GM06990 (cell line): ENCODE measurements around the gene SPC24.

Source experiments
- DNase-seq: peaks from one replicate; pipeline ENCODE4 v3.0.0-alpha.2; 2011; ENCODE audit not compliant: insufficient read length; ENCODE audit errors: extremely low read depth
- H3K27me3 ChIP-seq: replicated peaks from 2 replicates; pipeline ENCODE4 v1.6.0; 2011; ENCODE audit warnings: low read length; ENCODE audit not compliant: control insufficient read depth, insufficient read depth
- H3K36me3 ChIP-seq: 2 replicates; pipeline ENCODE4 v1.5.1; 2011; ENCODE audit warnings: low read length; ENCODE audit not compliant: control insufficient read depth, insufficient read depth
- H3K4me3 ChIP-seq: replicated peaks from 2 replicates; pipeline ENCODE4 v1.5.1; 2011; ENCODE audit warnings: low read depth, mild to moderate bottlenecking, control low read depth, low read length
- TF ChIP-seq, protein P1 (sequence below): IDR thresholded peaks from 2 replicates; pipeline ENCODE4 v1.5.1; 2011; ENCODE audit warnings: low read length, control low read depth, mild to moderate bottlenecking, inconsistent platforms; ENCODE audit not compliant: insufficient read depth, poor library complexity, severe bottlenecking

SPC24 gene

GRCh38 chr19:11152318-11153062 is 3.1 kb downstream of the SPC24 start:
- DNase-seq: no peak
- peaks cover 6% of the 10 kb centered on the region for H3K36me3 ChIP-seq
- no peaks in the 10 kb centered on the region for H3K27me3 ChIP-seq
- TF ChIP-seq, protein P1, sequence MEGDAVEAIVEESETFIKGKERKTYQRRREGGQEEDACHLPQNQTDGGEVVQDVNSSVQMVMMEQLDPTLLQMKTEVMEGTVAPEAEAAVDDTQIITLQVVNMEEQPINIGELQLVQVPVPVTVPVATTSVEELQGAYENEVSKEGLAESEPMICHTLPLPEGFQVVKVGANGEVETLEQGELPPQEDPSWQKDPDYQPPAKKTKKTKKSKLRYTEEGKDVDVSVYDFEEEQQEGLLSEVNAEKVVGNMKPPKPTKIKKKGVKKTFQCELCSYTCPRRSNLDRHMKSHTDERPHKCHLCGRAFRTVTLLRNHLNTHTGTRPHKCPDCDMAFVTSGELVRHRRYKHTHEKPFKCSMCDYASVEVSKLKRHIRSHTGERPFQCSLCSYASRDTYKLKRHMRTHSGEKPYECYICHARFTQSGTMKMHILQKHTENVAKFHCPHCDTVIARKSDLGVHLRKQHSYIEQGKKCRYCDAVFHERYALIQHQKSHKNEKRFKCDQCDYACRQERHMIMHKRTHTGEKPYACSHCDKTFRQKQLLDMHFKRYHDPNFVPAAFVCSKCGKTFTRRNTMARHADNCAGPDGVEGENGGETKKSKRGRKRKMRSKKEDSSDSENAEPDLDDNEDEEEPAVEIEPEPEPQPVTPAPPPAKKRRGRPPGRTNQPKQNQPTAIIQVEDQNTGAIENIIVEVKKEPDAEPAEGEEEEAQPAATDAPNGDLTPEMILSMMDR: no peak
- H3K4me3 ChIP-seq: no peak overlapping the region

DNA sequence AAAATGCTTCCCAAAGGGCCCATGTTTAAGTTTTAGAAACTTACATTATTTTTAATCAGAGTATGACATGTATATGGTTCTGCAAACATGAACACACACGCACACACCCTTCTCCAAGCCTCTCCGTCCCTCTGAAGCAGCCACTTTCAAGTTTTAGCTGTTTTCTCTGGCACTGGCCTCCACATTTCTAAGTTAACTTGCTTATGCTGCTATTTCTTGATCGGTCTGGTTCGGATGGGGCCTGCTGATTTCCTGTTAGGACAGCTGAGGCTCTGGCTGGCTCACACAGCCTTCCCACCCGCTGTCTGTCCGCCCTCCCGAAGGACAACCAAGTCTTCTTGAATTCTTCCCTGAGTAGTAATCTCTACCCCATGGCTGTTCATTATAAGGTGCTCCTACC is 4.4 kb downstream of the SPC24 start:
- Histone ChIP-seq H3K4me3 (no peak overlapping the region), H3K36me3 (peaks cover 6% of the 10 kb centered on the region), H3K27me3 (no peaks in the 10 kb centered on the region)
- TF ChIP-seq, protein P1: no peak
- no peak for DNase-seq

GRCh38 chr19:11148001-11148400 is 7.6 kb downstream of the SPC24 start:
- no peak overlapping the region for H3K4me3 ChIP-seq
- no peaks in the 10 kb centered on the region for H3K27me3 ChIP-seq
- DNase-seq: no peak
- H3K36me3 ChIP-seq: peaks cover 8% of the 10 kb centered on the region
- TF ChIP-seq, protein P1: no peak

DNA sequence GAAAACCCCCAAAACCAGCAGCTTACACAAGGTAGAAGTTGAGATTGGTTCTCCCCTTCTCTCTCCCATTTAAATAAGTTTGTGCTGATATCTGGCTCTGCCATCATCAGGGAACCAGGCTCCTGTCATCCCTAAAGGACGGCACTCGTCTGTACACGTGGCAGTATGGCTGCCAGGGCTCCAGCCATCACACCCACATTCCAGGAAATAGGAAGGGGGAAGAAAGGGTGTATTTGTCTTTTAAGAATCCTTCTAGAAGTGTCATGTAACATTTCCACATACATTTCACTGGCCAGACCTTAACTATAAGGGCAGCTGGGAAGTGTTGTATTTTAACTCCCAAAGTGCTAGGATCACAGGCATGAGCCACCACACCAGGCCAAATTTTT is 10.1 kb downstream of the SPC24 start:
- Histone ChIP-seq H3K4me3 (no peak overlapping the region), H3K36me3 (peaks cover 8% of the 10 kb centered on the region), H3K27me3 (no peaks in the 10 kb centered on the region)
- DNase-seq: no peak
- TF ChIP-seq, protein P1: no peak

- H3K27me3 ChIP-seq: no peaks in the 10 kb centered on the region
- H3K36me3 ChIP-seq: peaks cover 2% of the 10 kb centered on the region; the same call in 1 of the 2 replicates
- no peak for DNase-seq
- TF ChIP-seq, protein P1: no peak
- H3K4me3 ChIP-seq: no peak overlapping the region
Measured at GRCh38 chr19:11142528-11143171, 12.9 kb downstream of the SPC24 start.
